Gastroesophageal sphincter (tissue), 3 donors: ENCODE data around the gene IL17F.

Experiments used
- CTCF ChIP-seq, 4 experiments: fragments of 200-600 bp in 2 of 4; fragments of 450-650 bp in 2 of 4; sonication (generic) in 1 of 4; IDR thresholded peaks; one replicate each; pipeline ENCODE4 v1.5.1; 2017 to 2019; ENCODE audit warnings: antibody characterized with exemption in 4 of 4, mild to moderate bottlenecking in 2 of 4, moderate library complexity in 2 of 4
- EP300 ChIP-seq: sonication (generic); formaldehyde crosslinking; IDR thresholded peaks from one replicate; pipeline ENCODE4 v1.6.1; 2017; ENCODE audit warnings: antibody characterized with exemption, mild to moderate bottlenecking
- POLR2A ChIP-seq, 2 donors: fragments of 450-650 bp; IDR thresholded peaks; one replicate each; pipeline ENCODE4 v1.6.1; 2017; ENCODE audit warnings: antibody characterized with exemption in 2 of 2, mild to moderate bottlenecking in 2 of 2, moderate library complexity in 1 of 2
- POLR2AphosphoS5 ChIP-seq: sonication (generic); formaldehyde crosslinking; IDR thresholded peaks from one replicate; pipeline ENCODE4 v1.6.1; 2017; ENCODE audit warnings: antibody characterized with exemption

GRCh38 chr6:52215787-52216186 lies 28.5 kb downstream of the IL17F start:
- TF ChIP-seq CTCF (IDR thresholded peaks at IDR 0.05) (no peak), POLR2A (IDR thresholded peaks at IDR 0.05) (no peak), POLR2AphosphoS5 (no peak), EP300 (no peak)
